Activated CD4-positive, CD25-positive, alpha-beta regulatory T cell (primary cell): ENCODE data around the gene DTD1.

Experiments used
- DNase-seq, 4 experiments: peaks; one replicate each; lab custom pipeline; 2025; lab: John Stamatoyannopoulos, UW

The DTD1 gene

DNA sequence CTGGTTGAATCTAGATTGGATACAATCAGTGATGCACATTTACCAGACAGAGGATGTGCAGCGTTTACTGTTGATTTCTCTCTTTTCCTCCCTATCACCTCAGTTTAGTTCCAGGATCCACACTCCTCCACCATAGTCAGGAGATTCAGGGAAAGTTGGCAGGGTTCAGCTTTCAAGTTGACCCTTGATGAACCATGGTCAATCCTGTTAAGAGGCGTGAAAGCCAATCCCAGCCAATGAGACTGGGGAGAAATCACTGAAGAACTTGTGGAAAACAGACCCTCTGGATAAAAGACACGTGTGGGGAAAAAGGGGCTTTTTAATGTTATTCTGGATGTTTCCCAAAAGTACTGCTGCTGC, 206.6 kb downstream of the DTD1 start:
- no peak for DNase-seq

DNA sequence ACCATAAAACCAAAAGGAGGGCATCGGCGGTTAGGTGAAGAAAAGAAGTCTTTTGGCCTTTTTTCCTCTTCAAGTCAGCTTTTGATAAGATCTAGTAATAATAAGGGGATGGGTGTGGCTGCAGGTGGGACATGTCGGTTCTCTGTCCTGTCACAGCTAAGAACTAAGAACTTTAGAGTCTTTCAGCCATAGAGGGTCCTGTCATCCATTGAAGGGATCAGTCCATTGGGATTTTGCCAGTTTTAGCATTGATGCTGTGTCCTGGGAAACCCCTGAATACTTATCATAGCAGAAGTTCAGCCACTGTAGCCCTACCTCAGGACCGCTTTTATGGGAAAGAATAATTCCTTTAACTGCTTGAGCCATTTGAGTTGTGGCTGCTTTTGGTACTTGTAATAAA, 207.5 kb downstream of the DTD1 start:
- no peak for DNase-seq

DNA sequence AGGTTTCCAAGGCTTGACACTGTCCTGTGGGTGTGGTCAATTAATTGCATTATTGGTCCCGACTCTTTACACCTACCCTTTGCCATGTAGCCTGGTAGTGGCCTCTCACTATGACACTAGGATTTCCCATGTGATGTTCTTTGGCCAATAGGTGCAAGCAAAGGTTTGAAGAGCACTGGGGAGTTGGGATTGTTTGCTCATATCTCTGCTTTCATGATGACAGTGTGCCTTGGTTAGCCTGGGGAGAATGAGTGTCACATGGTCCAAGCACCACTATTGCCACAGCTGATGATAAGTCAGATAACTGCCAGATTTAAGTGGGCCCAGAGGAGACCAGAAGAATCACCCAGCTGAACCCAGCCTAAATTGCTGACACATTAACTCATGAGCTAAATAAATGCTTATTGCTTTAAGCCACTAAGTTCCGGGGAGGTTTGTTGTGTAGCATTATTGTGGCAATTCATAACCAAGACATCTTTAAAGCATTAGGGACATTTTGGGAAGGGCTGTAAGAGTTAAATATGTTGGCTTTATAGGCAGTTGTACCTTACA, 208.5 kb downstream of the DTD1 start:
- no peak for DNase-seq

DNA sequence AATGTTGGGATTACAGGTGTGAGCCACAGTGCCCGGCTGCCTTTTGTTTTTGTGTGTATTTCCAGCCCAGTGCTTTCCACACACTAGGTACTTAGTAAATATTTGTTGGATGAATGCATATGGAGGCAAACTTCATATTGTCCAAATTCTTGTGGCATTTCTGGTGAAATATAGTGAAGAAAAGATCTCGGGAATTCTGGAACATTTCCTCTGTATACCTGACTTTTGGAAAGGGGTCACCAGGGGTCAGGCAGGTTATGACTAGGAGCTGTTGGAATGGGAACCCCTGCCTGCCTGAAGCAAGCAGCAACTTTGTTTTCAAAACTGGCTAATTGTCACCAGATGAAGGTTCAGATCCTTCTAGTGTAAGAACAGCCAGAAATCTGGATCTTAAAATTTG, 213.7 kb downstream of the DTD1 start:
- DNase-seq = no peak

DNA sequence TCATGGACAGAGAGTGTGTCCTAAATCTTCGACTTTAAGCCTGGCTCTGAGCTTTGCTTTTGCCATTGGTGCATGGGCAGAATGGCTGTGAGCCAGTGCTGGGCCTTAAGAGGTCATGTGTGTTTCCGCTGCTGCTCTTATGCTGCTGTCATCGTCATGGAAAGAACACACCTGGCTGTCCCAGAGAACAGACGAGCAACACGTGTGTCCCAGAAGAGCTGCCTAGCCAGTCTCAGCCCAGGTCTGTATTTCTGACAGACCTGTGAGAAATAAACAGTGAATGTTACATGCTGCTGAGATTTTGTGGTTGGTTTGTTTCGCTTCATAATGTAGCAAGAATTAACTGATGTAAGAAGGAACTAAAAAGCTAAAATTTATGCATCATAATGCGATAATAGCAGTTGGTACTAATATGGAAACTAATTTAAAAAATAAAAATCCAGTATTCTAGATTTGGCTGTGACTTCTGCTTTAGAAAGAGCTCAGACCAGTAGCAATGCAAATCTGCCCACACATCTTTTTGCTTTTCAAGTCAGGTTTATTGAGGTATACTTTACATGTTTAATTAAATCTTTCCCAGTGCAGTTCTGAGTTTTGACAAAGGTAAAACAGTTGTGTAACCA, 214.3 kb downstream of the DTD1 start:
- DNase-seq = no peak

DNA sequence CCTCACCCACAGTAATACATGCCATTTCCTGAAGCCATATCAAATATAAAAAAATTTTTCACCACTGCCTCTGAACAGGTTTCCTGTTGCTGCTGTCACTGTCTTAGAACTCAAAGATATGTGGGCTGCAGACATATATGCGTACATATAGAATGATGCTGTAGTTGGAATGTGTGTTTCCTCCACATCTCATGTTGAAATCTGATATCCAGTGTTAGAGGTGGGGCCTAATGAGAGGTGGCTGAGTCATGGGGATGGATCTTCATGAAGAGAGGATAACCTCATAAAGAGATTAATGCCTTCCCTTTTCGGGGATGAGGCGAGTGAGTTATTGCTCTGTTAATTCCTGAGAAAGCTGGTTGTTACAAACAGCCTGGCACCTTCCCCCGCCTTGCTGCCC, 218.0 kb downstream of the DTD1 start:
- DNase-seq = no peak

DNA sequence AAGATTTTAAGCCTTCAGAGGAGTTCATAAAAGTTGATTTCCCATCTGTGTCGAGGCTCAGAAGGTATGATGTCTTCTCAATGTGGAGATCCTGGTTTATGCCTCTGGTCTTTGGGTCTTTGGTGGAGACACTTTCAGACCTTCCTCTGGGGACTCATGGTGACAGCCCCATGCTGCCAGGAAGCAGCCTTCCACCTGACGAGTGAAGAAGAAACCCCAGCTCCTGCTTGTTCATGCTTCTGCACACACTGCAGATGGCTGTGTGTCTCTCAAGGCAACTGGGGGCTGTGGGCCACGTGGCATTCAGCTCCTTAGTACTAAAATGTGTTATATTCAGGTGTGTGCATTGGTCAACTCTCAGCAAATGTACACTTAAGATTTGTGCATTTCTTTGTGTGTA, 220.9 kb downstream of the DTD1 start:
- DNase-seq = no peak

DNA sequence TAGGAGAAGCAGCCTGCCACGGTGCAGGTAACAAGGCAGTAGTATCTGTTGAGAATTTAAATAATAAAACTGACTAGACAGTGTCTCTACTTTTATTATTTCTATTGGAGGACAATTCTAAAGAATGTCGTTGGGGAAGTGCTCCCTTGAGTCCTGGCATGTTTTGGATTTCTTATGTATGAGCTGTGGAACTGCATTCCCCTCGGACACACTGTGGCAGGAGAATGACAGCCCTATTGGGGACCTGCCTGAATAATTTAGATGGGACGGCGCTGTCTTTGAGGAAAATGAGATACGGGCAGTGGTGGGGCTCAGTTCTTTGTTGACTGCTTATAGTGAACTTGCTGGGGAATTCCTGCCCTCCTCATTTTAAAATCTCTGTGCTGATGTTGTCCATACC, 223.3 kb downstream of the DTD1 start:
- DNase-seq = no peak

DNA sequence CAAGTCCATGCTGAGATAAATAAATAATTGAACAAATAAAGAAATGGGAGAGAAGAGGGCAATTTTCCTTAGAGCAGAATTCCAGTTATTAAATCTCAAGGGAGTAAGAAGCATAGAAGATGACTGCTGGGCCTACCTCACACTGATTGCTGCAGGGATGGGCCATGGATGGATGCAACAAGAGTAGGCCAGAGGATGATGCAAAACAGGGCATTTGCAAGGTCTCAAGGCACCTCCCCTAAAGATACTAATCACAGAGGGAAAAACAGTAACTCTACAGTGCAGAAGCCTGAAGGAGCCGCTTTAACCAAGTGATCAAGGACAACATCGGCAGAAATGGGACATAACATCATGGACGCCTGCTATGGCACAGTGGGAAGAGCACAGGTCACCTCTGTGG, 224.1 kb downstream of the DTD1 start:
- no peak for DNase-seq

DNA sequence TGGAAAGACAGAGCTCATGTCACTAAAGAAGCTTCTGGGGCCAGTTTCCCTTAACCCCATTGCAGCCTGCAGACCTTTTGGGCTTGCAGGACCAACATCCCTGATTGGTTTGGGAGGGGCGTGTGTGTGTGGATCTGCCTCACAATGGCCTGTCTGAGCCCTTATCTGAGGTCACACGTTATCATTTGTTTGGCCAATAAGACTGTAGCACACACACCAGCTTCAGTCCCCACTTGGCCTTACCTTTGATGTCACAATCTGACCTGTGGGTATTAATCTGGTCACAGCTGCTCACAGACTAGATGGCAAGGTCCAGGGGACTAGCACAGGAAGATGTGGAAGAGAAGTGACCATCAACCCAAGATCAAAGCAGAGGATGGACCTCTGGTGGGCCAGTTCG, 225.6 kb downstream of the DTD1 start, which contains the start of gene SCP2D1:
Gene SCP2D1, plus strand, starts transcription at position 301 of the 400 bp plus-strand sequence. Its CDS starts 33 bp downstream, at position 334.
- DNase-seq = no peak

DNA sequence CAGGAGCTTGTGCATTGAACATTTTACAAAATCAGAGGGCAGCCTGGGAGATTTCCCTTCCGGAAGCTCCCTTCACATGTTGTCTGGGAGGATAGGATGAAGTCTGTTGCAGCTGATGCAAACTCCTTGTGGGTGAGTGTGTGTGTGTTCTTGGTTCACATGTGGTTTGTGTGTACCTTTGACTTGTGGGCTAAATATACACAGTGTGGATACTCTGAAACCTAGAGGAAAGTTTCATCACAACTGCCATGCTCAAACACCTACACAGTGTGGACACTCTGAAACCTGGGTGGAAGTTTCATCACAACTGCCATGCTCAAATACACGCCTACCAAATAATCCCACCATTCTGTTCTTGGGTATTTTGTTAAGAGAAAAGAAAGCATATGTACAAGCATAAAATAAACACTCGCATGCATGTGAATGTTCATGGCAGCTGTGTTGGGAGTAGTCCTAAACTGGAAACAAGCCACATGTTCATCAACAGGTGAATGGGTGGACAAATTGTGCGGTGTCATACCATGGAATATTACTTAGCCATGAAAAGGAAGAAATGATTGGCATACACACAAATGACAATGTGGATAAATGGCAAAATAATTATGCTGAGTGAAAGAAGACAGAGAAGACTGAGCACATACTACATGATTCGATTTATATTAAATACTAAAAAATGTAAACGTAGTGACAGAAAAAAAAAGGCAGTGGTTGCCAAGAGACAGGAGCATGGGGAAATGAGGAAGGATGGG, 227.5 kb downstream of the DTD1 start:
- no peak for DNase-seq
